ENCODE data around the gene CEBPB. TPM values are rescaled to one million over a fixed set of nuclear protein-coding genes. Genes with fewer than 3 reads are reported as not detected.
"Not testable (repeated sequence)": the region's sequence is repeated elsewhere in the genome, so short reads cannot be mapped to it uniquely, and the experiment has no call there.

Gene CEBPB
- total RNA-seq, 1 donor from 2014 or later = 118 TPM

- TF ChIP-seq CTCF (IDR thresholded peaks at IDR 0.05; ENCODE audit: insufficient read depth, low read length, severe bottlenecking) = no peak
- H3K27me3 ChIP-seq (ENCODE audit: control insufficient read depth, insufficient read depth, low read length) = no peaks in the 10 kb centered on the region
- DNase-seq (ENCODE audit: low read depth) (no peak), FAIRE-seq (no peak)
- H3K36me3 ChIP-seq (ENCODE audit: control insufficient read depth, insufficient read depth, low read length) = no peaks in the 10 kb centered on the region
- H3K4me3 ChIP-seq (ENCODE audit: low read depth, low read length) = no peak overlapping the region
These were observed 12.0 kb downstream of the CEBPB start for GRCh38 chr20:50202677-50203076.

GRCh38 chr20:50203951-50204937, 13.6 kb downstream of the CEBPB start:
- Histone ChIP-seq H3K4me3 (ENCODE audit: low read depth, low read length) (no peak overlapping the region), H3K27me3 (ENCODE audit: control insufficient read depth, insufficient read depth, low read length) (no peaks in the 10 kb centered on the region), H3K36me3 (ENCODE audit: control insufficient read depth, insufficient read depth, low read length) (no peaks in the 10 kb centered on the region)
- TF ChIP-seq CTCF (IDR thresholded peaks at IDR 0.05; ENCODE audit: insufficient read depth, low read length, severe bottlenecking) = no peak
- FAIRE-seq (no peak), DNase-seq (ENCODE audit: low read depth) (no peak)

DNA sequence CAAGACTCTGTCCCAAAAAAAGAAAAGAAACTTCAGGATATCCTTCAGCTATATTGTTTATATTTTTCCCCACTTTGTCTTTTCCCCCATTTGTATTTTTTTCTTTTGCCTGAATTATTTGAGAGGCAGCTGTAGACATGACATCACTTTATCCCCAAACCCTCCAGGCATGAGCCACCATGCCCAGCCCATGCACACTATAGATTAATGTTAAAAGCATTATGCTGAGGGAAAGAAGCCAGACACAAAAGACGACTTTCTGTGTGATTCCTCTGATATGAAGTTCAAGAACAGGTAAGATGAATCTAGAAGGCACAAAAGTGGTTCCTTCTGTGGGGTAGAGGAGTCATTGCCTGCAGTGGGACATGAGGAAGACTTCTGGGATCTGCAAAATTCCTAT, 16.4 kb downstream of the CEBPB start:
- no peak for DNase-seq (ENCODE audit: low read depth)
- no peak for FAIRE-seq

GRCh38 chr20:50208085-50208491, 17.5 kb downstream of the CEBPB start:
- H3K36me3 ChIP-seq (ENCODE audit: control insufficient read depth, insufficient read depth, low read length) = no peaks in the 10 kb centered on the region
- no peak for FAIRE-seq
- H3K4me3 ChIP-seq (ENCODE audit: low read depth, low read length) = no peak overlapping the region
- DNase-seq (ENCODE audit: low read depth) = no peak
- no peaks in the 10 kb centered on the region for H3K27me3 ChIP-seq (ENCODE audit: control insufficient read depth, insufficient read depth, low read length)
- no peak for TF ChIP-seq CTCF (IDR thresholded peaks at IDR 0.05; ENCODE audit: insufficient read depth, low read length, severe bottlenecking)

More for the DNA sequence above, 16.4 kb downstream of the CEBPB start:
- H3K27me3 ChIP-seq (ENCODE audit: control insufficient read depth, insufficient read depth, low read length) = no peaks in the 10 kb centered on the region
- H3K4me3 ChIP-seq (ENCODE audit: low read depth, low read length) = no peak overlapping the region
- H3K36me3 ChIP-seq (ENCODE audit: control insufficient read depth, insufficient read depth, low read length) = no peaks in the 10 kb centered on the region
- no peak for TF ChIP-seq CTCF (IDR thresholded peaks at IDR 0.05; ENCODE audit: insufficient read depth, low read length, severe bottlenecking)

GRCh38 chr20:50208815-50209214, 18.2 kb downstream of the CEBPB start:
- H3K27me3 ChIP-seq (ENCODE audit: control insufficient read depth, insufficient read depth, low read length); H3K36me3 ChIP-seq (ENCODE audit: control insufficient read depth, insufficient read depth, low read length); H3K4me3 ChIP-seq (ENCODE audit: low read depth, low read length); DNase-seq (ENCODE audit: low read depth); FAIRE-seq: not testable (repeated sequence)

DNA sequence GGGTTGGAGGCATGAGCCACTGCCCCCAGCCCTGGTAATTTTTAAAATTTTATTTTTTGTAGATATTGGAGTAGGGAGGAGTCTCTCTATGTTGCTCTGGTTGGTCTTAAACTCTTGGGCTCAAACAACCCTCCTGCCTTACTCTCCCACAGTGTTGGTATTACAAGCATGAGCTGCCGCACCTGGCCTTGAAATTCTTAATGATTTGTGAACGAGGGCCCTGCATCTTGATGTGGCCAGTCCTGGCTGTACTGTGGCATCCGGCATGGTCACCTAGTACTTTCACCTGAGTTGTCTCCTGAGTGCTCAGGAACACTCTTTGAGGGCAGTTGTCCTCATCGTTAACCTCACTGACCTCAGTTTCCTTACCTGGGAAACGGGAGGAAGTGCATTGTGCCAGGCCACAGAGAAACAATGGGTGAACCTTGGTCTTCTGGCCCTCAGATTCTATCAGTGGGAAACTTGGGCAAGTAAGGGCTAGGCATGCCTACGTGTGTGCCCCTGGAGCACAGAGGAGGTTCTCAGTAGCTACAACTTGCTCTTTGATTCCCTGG, 19.5 kb downstream of the CEBPB start:
- Histone ChIP-seq H3K4me3 (ENCODE audit: low read depth, low read length) (no peak overlapping the region), H3K36me3 (ENCODE audit: control insufficient read depth, insufficient read depth, low read length) (no peaks in the 10 kb centered on the region), H3K27me3 (ENCODE audit: control insufficient read depth, insufficient read depth, low read length) (no peaks in the 10 kb centered on the region)
- TF ChIP-seq CTCF (IDR thresholded peaks at IDR 0.05; ENCODE audit: insufficient read depth, low read length, severe bottlenecking) = no peak
- FAIRE-seq (no peak), DNase-seq (ENCODE audit: low read depth) (no peak)
